HG03280 (cell line): ENCODE measurements around the gene IGFALS.
"Not testable (repeated sequence)": the region's sequence is repeated elsewhere in the genome, so short reads cannot be mapped to it uniquely, and the experiment has no call there.

Experiments
- ATAC-seq: cut with Tn5 transposase; IDR thresholded peaks from one replicate; pipeline ENCODE4 v1.9.1; 2021; ENCODE audit warnings: mild to moderate bottlenecking, moderate library complexity; ENCODE audit not compliant: unreplicated experiment

Gene IGFALS

GRCh38 chr16:1818204-1818872, 24.8 kb upstream of the IGFALS start:
- no peak for ATAC-seq

- ATAC-seq = no peak
Observed at GRCh38 chr16:1817716-1818115, 24.2 kb upstream of the IGFALS start.

- no peak for ATAC-seq
Observed at GRCh38 chr16:1817276-1817589, 23.7 kb upstream of the IGFALS start.

- ATAC-seq = no peak
Observed at GRCh38 chr16:1816396-1817275, 23.1 kb upstream of the IGFALS start.

- ATAC-seq = no peak
Observed at GRCh38 chr16:1815461-1815860, 22.0 kb upstream of the IGFALS start.

GRCh38 chr16:1812732-1813163, 19.2 kb upstream of the IGFALS start:
- ATAC-seq = no peak

- ATAC-seq = no peak
Observed at GRCh38 chr16:1810536-1810935, 17.0 kb upstream of the IGFALS start.

GRCh38 chr16:1810106-1810505, 16.6 kb upstream of the IGFALS start:
- ATAC-seq = no peak

GRCh38 chr16:1809281-1809801, 15.8 kb upstream of the IGFALS start:
- ATAC-seq = no peak

GRCh38 chr16:1808691-1809090, 15.2 kb upstream of the IGFALS start:
- no peak for ATAC-seq

- no peak for ATAC-seq
Observed at GRCh38 chr16:1807626-1808025, 14.1 kb upstream of the IGFALS start.

GRCh38 chr16:1800701-1801100, 7.2 kb upstream of the IGFALS start:
- ATAC-seq = no peak

GRCh38 chr16:1799263-1799662, 5.8 kb upstream of the IGFALS start:
- ATAC-seq = not testable (repeated sequence)

- ATAC-seq = no peak
Observed at GRCh38 chr16:1794908-1795666, 1.6 kb upstream of the IGFALS start.

- no peak for ATAC-seq
Observed at GRCh38 chr16:1794221-1794871, 841 bp upstream of the IGFALS start.

- ATAC-seq = no peak
Observed at GRCh38 chr16:1792836-1793577, 498 bp downstream of the IGFALS start.

GRCh38 chr16:1791943-1792812, 1.3 kb downstream of the IGFALS start:
- no peak for ATAC-seq

- ATAC-seq = no peak
Observed at GRCh38 chr16:1791256-1791942, 2.1 kb downstream of the IGFALS start.
